COR-L47 (cell line): ENCODE results near the gene NFIL3.

Experiments used
- DNase-seq: peaks from one replicate; lab custom pipeline; 2025; lab: John Stamatoyannopoulos, UW

NFIL3 gene

GRCh38 chr9:91421971-91422757 lies 1.5 kb downstream of the NFIL3 start:
- DNase-seq = no peak

DNA sequence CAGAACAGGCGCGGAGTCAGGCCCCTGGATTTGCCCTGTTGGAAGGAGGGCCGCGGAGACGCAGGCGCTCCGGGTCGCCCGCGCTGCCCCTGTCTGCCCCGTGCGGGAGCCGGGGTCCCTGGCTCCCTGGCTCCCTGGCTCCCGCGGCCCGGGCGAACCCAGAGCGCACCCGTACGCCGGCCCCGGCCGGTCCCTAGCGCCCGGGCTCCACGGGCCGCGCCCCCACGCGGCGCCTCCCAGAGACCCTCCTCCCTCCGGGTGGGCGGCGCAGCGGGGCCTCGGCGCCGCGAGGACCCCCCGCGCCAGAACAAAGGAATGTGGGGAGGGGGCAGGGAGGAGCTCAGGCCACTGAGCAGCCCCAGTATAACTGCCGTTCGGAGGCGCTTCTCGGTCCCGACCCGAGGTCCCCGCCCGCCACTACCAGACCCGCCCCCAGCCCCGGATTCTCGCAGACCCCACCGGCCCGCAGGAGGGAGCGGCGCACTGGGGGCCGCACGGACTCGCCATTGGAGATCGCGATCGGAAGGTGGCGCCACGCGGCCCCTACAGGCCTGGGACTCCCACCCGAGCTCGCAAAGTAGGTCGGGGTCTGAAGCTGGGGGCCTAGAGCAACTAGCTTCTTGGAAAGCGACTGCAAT lies 2.4 kb downstream of the NFIL3 start:
- DNase-seq = no peak

GRCh38 chr9:91420501-91421127 lies 3.0 kb downstream of the NFIL3 start:
- DNase-seq = no peak

DNA sequence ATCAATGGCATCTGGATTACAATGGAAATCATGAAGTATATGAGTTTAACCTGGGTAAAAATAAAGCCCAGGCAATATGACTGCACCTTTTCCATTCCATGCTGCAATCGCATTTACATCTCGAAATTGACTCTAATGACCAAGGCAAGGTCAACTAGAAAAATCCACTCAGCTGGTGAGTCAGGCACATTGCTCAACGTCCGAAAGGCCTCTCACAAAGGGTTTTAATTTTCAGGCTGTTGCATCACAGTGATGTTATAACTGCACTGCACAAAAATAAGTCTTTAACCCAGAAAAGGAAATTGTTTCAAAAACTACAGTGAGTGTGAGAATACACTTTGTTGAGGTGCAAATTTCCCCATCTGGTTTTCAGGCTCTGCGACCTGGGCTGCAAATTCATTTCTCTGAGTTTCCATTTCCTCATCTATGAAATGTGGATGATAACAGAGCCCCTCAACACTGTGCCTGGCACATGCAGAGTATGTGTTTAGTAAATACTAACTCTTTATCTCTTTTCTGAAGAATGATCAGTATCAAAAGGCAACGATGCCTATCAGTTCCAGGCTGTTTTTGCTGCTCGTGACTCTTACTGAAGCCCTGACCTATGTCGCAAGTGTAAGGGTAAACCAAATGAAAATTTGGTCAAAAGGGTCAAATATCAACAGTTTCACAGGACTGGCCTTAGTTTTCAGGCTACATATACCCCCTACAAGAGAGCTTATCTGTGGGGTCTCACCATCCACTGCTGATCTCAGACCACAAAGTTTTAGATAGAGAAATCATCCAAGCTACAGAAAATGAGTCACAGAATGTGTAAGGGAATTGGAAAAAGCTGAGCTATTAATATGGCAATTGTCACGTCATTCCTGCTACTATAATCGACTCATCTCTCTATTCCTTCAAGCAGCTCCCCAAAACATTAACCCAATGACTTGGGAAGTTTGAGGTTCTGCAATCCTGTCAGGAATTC lies 4.1 kb downstream of the NFIL3 start:
- no peak for DNase-seq

DNA sequence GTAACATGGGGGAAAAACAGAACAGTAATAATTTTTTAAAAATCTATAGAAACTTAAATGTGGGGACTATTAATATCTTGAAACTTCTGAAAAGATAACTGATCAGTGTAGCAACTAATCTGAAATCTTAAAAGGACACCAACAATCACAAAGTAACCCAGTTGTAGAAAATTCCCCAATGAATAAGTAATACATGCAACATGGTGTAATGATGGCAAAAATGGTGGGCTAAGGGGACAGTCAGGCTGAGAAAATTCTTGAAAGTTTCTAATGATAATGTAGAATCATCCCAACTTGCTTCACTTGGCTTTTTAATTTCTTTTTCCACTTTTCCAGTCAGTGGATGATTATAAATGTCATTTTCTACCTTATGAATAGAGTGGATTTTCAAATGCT lies 5.4 kb downstream of the NFIL3 start:
- DNase-seq = no peak

DNA sequence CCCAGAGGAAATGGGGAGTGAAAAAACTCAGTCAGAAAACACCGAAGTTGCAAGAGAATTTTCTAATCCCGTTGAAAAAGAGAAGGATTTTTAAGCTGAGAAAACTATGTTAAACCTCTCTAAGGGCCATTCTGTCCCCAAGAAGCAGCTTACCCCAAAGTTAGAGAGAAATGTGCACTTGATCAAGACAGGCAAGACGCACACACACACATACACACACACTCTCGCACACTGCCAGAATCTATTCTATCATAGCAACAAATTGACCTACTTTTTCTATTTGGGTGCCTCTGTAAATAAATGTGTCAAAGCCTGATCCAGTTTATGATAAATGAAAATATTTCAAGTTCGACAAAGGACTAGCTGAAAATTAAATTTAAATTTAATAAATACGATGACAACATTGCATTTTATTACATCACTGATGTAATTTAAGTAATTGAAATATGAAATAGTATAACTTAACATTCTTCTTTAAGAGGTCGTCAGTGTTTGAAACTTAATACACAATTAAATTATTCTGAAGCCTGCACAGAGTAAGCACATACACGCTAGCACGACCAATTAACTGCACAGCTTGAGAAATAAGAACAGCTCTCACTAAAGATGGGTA lies 5.9 kb downstream of the NFIL3 start:
- no peak for DNase-seq

GRCh38 chr9:91416096-91416712 lies 7.4 kb downstream of the NFIL3 start:
- no peak for DNase-seq

GRCh38 chr9:91415290-91415689 lies 8.3 kb downstream of the NFIL3 start:
- no peak for DNase-seq

DNA sequence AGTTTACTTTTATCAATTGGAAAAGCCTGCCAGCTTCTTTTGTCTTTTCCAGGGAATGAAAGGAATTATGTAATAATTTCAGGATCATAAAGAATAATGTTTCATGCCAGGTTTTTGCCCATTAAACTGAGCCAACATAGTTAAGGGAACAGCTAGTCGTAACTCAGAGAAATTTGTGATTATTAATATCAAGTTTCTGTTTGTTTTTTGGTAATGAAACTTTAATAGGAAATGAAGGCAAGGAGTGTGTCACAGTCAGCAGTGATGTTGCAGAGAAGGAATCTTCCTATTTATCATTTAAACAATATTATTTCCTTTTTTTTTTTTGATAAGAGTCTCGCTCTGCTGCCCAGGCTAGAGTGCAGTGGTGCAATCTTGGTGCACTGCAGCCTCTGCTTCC lies 10.7 kb downstream of the NFIL3 start:
- no peak for DNase-seq

GRCh38 chr9:91411096-91411771 lies 12.4 kb downstream of the NFIL3 start:
- no peak for DNase-seq

DNA sequence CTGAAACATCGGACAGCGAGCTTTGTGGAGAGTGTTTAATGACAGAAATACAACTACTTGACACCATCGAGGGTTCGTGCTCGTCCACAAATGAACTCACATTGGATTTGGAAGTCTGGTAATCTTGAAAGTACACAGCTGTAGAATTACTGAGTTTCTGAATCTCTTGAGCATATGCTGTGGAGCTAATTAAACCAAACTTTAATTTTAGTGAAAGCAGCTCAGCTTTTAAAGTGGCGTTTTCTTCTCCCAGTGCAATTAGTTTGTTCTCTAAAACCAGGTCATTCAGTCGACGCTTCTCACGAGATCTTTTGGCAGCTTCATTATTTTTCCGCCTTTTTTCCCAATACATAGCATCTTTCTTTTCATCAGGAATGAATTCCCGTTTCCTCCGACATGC lies 13.5 kb downstream of the NFIL3 start:
- no peak for DNase-seq

GRCh38 chr9:91408475-91408874 lies 15.2 kb downstream of the NFIL3 start:
- no peak for DNase-seq

GRCh38 chr9:91407580-91408318 lies 15.9 kb downstream of the NFIL3 start:
- DNase-seq = no peak

DNA sequence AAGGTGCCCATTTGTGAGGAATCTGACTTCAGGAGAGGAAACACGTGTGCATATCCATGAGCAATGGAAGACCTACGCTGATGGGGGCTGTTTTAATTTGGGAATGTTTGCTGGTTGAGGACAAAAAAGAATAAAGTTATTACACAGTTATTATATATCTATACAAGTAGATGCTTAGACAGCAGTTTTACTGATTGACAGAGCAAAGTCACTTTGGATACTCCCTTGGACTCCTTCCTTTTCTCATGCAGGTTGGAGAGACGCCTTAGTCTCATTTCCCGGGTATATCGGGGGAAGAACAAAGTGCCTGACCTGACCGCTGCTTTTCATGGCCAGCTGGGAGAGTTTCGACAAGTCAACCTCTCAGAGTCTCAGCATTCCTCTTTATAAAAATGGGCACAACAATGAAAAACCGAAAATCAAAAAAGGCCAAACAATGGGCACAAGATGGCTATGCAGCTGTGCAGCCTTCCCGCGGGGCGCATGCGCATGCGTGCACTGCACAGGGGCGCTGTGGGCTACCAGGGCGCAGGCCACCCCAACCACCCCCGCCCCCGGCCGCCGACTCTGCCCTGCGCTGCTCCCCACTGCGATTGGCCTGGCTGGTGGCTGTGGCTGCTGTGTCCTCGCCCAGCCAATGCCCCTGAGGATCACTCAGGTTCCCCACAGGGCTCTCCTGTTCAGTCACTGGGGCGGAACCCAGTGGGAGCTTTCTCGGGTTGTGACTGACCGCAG lies 18.1 kb downstream of the NFIL3 start:
- DNase-seq = no peak

- no peak for DNase-seq
Observed at GRCh38 chr9:91403665-91404543, 19.7 kb downstream of the NFIL3 start.

DNA sequence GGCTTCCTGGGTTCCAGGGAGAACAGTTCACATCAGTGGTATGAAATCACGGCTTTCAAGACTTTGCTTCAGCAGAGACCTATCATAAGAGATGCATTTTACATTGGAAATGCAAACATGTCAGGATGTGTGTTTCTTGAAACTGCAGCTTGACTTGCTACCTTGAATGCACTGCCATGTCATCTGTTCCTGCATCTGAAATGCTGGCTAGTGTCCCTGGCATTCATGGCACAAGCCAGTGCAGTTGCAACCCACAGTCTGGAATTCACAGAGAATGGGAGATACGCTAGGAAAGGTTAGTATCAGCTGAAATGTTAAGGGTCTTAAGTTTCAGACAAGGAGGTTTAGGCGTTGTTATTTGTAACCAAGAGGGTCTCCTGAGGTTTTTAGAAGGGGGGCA lies 24.7 kb downstream of the NFIL3 start:
- no peak for DNase-seq

DNA sequence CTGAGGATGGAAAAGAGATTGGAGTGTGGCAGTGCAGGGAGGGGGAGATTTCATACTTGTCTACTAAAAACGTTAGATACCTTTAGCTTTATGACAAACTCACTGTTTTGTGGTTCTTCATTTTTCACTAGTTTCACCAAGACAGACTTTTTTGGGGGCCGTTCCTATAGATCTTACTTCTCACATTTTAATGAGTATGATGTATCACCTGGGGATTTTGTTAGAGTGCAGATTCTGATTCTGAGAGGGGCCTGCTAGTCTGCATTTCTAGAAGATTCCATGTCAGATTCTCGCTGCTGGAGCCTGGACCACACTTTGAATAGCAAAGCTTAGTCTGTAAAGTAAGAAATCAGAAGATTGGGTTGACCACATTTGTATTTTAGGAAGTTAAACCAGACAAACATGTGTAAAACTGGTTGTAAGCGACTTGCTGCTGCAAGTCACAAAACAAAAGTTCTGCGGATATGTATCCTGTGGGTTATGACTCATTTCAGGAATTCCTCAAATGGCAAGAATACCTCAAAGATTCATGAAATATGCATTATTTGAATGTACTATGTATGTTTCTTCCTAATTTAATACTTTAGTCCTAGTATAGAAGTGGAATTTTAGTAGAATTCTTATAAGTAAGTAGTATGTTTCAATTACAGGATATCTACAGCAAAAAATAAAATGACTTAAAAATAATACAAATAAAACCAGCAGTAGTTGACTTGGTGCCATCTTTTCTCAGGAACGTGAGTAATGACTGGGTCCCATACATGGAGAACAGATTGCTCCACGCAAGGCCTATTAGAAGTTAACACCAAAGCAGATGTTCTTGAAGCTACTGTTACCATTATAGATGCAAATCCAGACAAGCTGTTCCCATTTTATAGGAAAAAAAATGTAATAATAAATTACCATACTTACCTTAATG lies 27.8 kb downstream of the NFIL3 start:
- DNase-seq = no peak
